Spleen (tissue), 11 donors: ENCODE results near the gene SCN9A. TPM values are rescaled to one million over a fixed set of nuclear protein-coding genes. Genes with fewer than 3 reads are reported as not detected.
"Not testable (repeated sequence)": the region's sequence is repeated elsewhere in the genome, so short reads cannot be mapped to it uniquely, and the experiment has no call there.

Source experiments
- DNase-seq: peaks from one replicate; pipeline ENCODE4 v3.0.0-alpha.2; 2020
- H3K27ac ChIP-seq, 8 donors: fragments of 200-600 bp; sonication (generic) in 7 of 8; 1 replicate in 4 of 8; 2 replicates in 4 of 8; pipeline versions ENCODE4 v1.5.0 to v1.8.0; 2016 to 2021; ENCODE audit warnings: inconsistent platforms in 4 of 8, mild to moderate bottlenecking in 4 of 8, moderate library complexity in 1 of 8
- H3K27me3 ChIP-seq, 7 donors: fragments of 200-600 bp; sonication (generic) in 6 of 7; replicated peaks in 1 of 7; 1 replicate in 4 of 7; 2 replicates in 3 of 7; pipeline versions ENCODE4 v1.5.0 to v1.8.0; 2016 to 2021; ENCODE audit warnings: inconsistent platforms in 3 of 7, mild to moderate bottlenecking in 1 of 7
- H3K36me3 ChIP-seq, 6 donors: fragments of 200-600 bp; sonication (generic) in 5 of 6; 1 replicate in 4 of 6; 2 replicates in 2 of 6; pipeline versions ENCODE4 v1.5.0 to v1.8.0; 2016 to 2021; ENCODE audit warnings: inconsistent platforms in 2 of 6
- H3K4me1 ChIP-seq, 6 donors: fragments of 200-600 bp; sonication (generic) in 5 of 6; 1 replicate in 3 of 6; 2 replicates in 3 of 6; pipeline versions ENCODE4 v1.5.0 to v1.8.0; 2016 to 2021; ENCODE audit warnings: inconsistent platforms in 3 of 6
- H3K4me3 ChIP-seq, 8 donors: fragments of 200-600 bp; sonication (generic) in 7 of 8; 1 replicate in 4 of 8; 2 replicates in 4 of 8; pipeline versions ENCODE4 v1.5.0 to v1.8.0; 2016 to 2021; ENCODE audit warnings: inconsistent platforms in 4 of 8, mild to moderate bottlenecking in 4 of 8, moderate library complexity in 2 of 8
- H3K9me3 ChIP-seq, 8 donors: fragments of 200-600 bp; sonication (generic) in 7 of 8; 1 replicate in 4 of 8; 2 replicates in 4 of 8; pipeline versions ENCODE4 v1.5.0 to v1.8.0; 2016 to 2021; ENCODE audit warnings: inconsistent platforms in 4 of 8
- CTCF ChIP-seq, 11 experiments: fragments of 200-600 bp in 7 of 11; fragments of 450-650 bp in 4 of 11; sonication (generic) in 4 of 11; IDR thresholded peaks in 8 of 11; conservative IDR thresholded peaks in 3 of 11; 1 replicate in 7 of 11; 2 replicates in 4 of 11; pipeline versions ENCODE4 v1.4.0 to v1.8.0; 2016 to 2021; ENCODE audit warnings: antibody characterized with exemption in 11 of 11, inconsistent platforms in 4 of 11, mild to moderate bottlenecking in 1 of 11
- POLR2A ChIP-seq, 3 donors: fragments of 450-650 bp; IDR thresholded peaks; one replicate each; pipeline ENCODE4 v1.5.1; 2017; ENCODE audit warnings: antibody characterized with exemption in 3 of 3, mild to moderate bottlenecking in 1 of 3
- POLR2AphosphoS5 ChIP-seq, 3 donors: sonication (generic); formaldehyde crosslinking; IDR thresholded peaks; one replicate each; pipeline ENCODE4 v1.5.1; 2017; ENCODE audit warnings: antibody characterized with exemption in 3 of 3
- WGBS, 5 donors: extraction: QIAGEN DNeasy Blood & Tissue Kit in 3 of 5; methylation state at CpG; one replicate each; pipeline versions ENCODE4 v1.1.5 to v1.1.7; 2013 to 2018; 5-methylcytosine and 5-hydroxymethylcytosine counted together
- intact Hi-C: fragments of 100-400 bp; cut with DNase I; formaldehyde crosslinking; loops from one replicate; pipeline ENCODE4 v1.15.0; 2023; ENCODE audit warnings: low total_unique reads
- polyA plus RNA-seq, 3 donors: library from polyadenylated mRNA; stranded (reverse); fragments of 200-250 nt; gene quantifications; one replicate each; pipeline ENCODE4 v1.2.1, GENCODE V29; 2013
- total RNA-seq, 7 donors: library from RNA; depleted of rRNA in 3 of 7; stranded (reverse); fragments of >200 nt in 3 of 7; fragmentation: NEBNext Ultra II Directional in 4 of 7; extraction: Animal tissue kit (Norgen Biotek cat#: 25700) in 4 of 7; gene quantifications; one replicate each; pipeline versions ENCODE4 v1.1.0 to v1.2.1, GENCODE V29; 2016 to 2021
- donor health status: healthy with polysubstance abuse.
- donor health status: DM: no; HTN: no; CAD: no; lungs with moderate emphysema.
- donor health status: DM: no; HTN: no; CAD: no.
- donor health status: Bipolar disorder and iron deficiency.
- donor health status: healthy.
- donor health status: DM: no; HTN: no; CAD: no.
- donor health status: DM: yes; HTN: yes; CAD: no.

The SCN9A gene
- total and polyA plus RNA-seq, 10 donors: 0.76 to 27.9 (median 17.3) TPM

- H3K9me3 ChIP-seq: no peaks in the 10 kb centered on the region
- intact Hi-C loops: no loop called here
- H3K27me3 ChIP-seq: no peaks in the 10 kb centered on the region
- DNase-seq: no peak
- no peak overlapping the region for H3K27ac ChIP-seq
- TF ChIP-seq POLR2AphosphoS5 (IDR thresholded peaks at IDR 0.05): no peak
- no peak for TF ChIP-seq POLR2A (IDR thresholded peaks at IDR 0.05)
- no peak for TF ChIP-seq CTCF (IDR thresholded peaks at IDR 0.05 in 8 of 11, conservative IDR thresholded peaks at IDR 0.05 in 3 of 11)
- 79 to 87% (median 81%) methylated on average over 7 of the region's 7 CpGs for WGBS, 5 donors
- H3K4me1 ChIP-seq: no peaks in the 10 kb centered on the region
- no peak overlapping the region for H3K4me3 ChIP-seq
- no peaks in the 10 kb centered on the region for H3K36me3 ChIP-seq
These were observed 35.2 kb upstream of the SCN9A start for GRCh38 chr2:166410828-166411472.

DNA sequence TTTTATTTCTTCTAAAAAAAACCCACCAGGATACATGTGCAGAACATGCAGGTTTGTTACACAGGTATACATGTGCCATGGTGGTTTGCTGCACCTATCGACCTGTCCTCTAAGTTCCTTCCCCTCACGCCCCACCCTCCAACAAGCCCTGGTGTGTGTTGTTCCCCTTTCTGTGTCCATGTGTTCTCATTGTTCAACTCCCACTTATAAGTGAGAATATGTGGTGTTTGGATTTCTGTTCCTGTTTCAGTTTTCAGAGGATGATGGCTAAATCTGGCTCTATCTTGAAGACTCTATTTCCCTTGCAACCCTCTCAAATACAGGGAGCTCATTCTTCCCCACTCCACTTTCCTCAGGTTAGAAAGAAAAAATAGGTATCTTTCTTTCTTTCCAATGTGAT is 32.0 kb upstream of the SCN9A start:
- H3K36me3 ChIP-seq, intact Hi-C loops, DNase-seq, H3K4me3 ChIP-seq, H3K27ac ChIP-seq, H3K4me1 ChIP-seq, H3K9me3 ChIP-seq, H3K27me3 ChIP-seq: not testable (repeated sequence)
- 28 to 68% (median 41%) methylated on average over 2 of the region's 2 CpGs for WGBS, 5 donors

- DNase-seq: no peak
- H3K4me1 ChIP-seq: no peaks in the 10 kb centered on the region
- no peak overlapping the region for H3K27ac ChIP-seq
- 80 to 93% (median 86%) methylated on average over 3 of the region's 3 CpGs for WGBS, 5 donors
- no peaks in the 10 kb centered on the region for H3K9me3 ChIP-seq
- intact Hi-C loops: no loop called here
- H3K4me3 ChIP-seq: no peak overlapping the region
- H3K36me3 ChIP-seq: no peaks in the 10 kb centered on the region
- TF ChIP-seq CTCF (IDR thresholded peaks at IDR 0.05 in 8 of 11, conservative IDR thresholded peaks at IDR 0.05 in 3 of 11) (no peak), POLR2A (IDR thresholded peaks at IDR 0.05) (no peak), POLR2AphosphoS5 (IDR thresholded peaks at IDR 0.05) (no peak)
- H3K27me3 ChIP-seq: no peaks in the 10 kb centered on the region
These were observed 30.6 kb upstream of the SCN9A start for GRCh38 chr2:166406374-166406773.

DNA sequence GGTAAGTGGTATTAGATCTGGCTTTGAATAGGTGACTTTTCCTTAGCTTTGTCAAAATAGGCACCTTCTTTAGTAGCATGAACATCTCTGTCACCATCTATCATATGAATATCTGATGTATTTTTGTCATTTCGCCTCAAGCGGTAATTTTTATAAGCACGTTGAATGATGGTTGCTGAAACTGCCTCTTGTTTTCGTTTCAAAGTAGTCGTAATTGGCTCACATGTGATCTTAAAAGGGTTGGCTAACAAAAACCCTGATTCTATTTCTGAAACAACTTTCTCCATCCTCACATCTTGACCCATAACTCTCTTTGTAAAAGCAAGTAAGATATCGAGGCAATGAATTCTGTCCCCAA is 29.8 kb upstream of the SCN9A start:
- H3K9me3 ChIP-seq: no peaks in the 10 kb centered on the region
- H3K4me1 ChIP-seq: no peaks in the 10 kb centered on the region
- no peak for TF ChIP-seq POLR2AphosphoS5 (IDR thresholded peaks at IDR 0.05)
- no peak for TF ChIP-seq CTCF (IDR thresholded peaks at IDR 0.05 in 8 of 11, conservative IDR thresholded peaks at IDR 0.05 in 3 of 11)
- no peak for TF ChIP-seq POLR2A (IDR thresholded peaks at IDR 0.05)
- H3K27me3 ChIP-seq: no peaks in the 10 kb centered on the region
- H3K27ac ChIP-seq: no peak overlapping the region
- intact Hi-C loops: no loop called here
- WGBS, 5 donors: 85 to 94% (median 93%) methylated on average over 6 of the region's 6 CpGs
- no peak overlapping the region for H3K4me3 ChIP-seq
- no peak for DNase-seq
- H3K36me3 ChIP-seq: no peaks in the 10 kb centered on the region
